IPS DF 4.7 (cell line): ENCODE measurements around the gene ZNF519.

ENCODE experiments used
- DNase-seq: peaks from one replicate; pipeline ENCODE4 v3.0.0-alpha.2; 2013; ENCODE audit warnings: low spot score; ENCODE audit errors: extremely low read depth

The ZNF519 gene

DNA sequence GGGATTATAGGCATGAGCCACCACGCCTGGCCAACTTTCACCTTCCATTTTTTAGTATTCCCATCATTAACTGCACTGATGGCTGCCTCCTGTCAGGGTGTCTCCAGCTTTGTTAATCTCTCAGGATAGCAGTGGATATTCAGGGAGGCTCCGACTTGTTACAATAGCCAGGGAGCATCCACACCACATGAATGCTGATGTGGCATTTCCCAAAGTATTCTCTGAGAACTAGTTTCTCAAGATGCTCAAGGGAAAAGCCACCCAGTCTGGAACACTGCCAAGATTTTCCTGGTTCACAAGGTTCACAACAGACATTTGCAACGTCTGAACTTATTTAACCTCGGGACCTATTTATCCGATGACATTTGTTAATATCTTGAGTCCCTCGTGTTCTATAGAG is 33.8 kb downstream of the ZNF519 start:
- no peak for DNase-seq

GRCh38 chr18:14097761-14098160 is 34.5 kb downstream of the ZNF519 start:
- no peak for DNase-seq

DNA sequence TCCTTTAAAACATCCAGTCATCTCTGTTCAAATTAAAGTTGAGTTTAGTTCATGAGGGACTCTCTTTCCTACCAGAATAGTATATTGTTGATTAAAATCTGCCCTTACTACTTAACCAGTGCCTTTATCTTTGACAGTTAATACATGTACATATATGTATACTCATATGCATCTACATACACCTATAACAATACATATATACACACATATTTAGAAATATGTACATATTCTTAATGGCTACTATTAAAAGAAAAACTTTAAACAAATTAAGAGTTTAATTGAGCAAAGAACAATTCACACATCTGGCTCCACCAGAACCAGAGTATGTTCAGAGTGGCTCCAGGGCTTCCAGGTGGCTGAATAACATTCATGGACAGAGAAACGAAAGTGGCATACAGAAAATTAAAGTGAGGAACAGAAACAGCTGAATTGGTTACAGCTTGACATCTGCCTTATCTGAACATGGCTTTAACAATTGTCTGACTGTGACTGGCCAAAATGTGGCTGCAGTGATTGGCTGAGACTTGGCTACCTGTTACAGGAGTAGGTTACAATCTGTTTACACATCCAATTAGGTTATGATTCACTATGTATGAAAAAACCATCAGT is 38.8 kb downstream of the ZNF519 start:
- DNase-seq: no peak

DNA sequence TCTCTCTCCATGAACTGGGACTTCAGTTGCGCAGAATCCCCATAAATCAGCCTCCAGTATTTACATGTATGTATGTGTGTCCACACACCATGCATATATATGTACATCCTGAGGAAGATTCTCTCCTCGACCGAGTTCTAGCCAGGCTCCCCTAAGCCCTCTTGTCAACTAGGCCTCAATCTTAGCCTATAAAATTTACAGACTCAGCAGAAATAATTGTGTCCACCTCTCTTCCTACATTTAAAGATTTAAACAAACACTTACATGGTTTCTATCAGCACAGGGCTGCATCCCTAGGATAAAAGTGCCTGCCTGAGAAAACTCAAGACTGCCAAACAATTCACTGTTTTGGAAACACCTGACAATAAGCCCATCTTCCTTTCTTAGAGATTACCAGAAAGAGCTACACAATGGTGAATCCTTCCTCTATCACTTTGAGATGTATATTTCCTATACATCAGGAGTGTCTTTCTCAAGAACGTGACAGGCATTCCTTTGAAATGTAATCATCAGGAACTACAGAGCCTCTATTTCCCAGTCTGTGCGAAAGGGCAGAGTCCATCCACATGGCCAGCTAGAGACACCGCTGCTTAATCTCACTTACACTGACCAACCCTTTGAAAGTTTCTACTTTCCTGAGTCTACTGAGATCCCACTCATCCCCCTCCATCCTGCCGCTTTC is 39.5 kb downstream of the ZNF519 start:
- DNase-seq: no peak

GRCh38 chr18:14089781-14090180 is 42.5 kb downstream of the ZNF519 start:
- no peak for DNase-seq

DNA sequence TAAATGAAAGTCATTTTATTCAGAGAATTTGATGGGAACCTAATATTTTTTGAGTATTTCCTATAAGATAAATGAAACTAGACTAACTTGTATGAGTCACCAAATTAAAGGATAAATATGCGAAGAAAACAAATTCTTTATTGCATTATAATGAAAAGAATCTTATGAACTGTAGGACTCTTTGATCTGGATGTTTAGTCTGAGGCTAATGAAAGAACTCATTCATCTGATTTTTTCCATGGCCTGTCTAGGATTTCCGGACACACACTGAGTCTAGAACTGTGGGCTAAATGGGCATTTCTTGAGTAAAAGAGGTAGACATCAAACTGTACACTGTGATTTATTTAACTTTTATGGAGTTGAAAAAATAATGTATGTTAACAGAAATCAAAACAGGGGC is 43.0 kb downstream of the ZNF519 start:
- DNase-seq: no peak

DNA sequence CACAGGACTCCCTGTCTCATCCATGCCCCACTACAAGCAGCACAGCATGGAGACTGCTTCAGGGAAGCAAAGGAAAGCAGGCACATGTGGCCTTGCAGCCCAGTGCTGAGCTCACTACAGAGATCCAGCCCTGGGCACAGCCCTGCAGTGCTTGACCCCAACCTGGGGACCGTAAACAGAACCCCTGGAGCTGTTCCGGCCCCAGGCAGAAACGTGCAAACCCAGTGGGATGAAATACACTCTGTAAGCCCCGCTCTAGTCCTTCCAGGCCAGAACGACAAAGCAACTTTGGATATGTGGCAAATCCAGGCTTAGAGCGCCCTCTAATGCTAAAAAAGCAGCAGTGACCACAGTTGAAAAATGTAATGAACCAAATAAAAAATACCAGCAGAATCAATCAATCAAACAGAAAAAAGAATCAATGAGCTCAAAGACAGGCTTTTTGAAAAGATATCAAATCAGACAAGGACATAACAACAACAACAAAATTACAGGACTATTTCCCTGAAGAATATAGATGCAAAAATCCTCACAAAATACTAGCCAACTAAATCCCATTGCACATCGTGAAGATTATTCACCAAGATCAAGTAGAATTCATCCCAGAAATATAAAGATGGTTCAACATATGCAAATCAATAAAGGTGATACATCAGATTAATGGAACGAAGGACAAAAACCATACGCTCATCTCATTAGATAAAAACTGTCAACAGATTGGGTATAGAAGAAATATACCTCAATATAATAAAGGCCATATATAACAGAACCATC is 45.6 kb downstream of the ZNF519 start:
- DNase-seq: no peak

- DNase-seq: no peak
Observed at GRCh38 chr18:14085770-14086457, 46.3 kb downstream of the ZNF519 start.

GRCh38 chr18:14075196-14075595 is 57.0 kb downstream of the ZNF519 start:
- DNase-seq: no peak

GRCh38 chr18:14074187-14074586 is 58.0 kb downstream of the ZNF519 start:
- no peak for DNase-seq

DNA sequence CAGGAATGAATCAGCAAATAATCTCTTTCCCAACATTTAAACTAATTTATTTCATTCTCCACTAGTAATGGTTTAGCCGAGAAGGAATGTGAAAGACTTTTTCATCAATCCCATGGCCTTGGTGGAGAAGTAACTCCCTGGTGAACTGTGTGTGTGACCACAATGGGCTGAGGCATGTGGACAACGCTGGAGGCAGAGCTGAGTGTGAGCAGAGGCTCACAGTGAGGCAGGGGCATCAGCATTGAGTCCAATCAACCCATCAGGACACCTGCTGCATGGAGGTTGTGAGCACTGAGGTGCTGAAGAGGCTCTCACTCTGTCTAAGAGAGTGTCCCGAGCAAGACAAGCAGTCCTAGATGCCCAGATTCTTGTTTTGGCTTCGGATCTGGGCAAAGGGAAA is 78.6 kb downstream of the ZNF519 start:
- no peak for DNase-seq
